GM13977 (cell line): Measurements from ENCODE around the gene KLC1.
"Not testable (repeated sequence)": the region's sequence is repeated elsewhere in the genome, so short reads cannot be mapped to it uniquely, and the experiment has no call there.

Source experiments
- DNase-seq: peaks from one replicate; pipeline ENCODE4 v3.0.0; 2012; ENCODE audit warnings: low spot score
- in situ Hi-C: fragments of 300-500 bp; cut with MboI; formaldehyde crosslinking; loops from one replicate; pipeline ENCODE4 v1.12.0; 2022; ENCODE audit warnings: low sequenced_read_pairs, low pct_unique_long_range_greater_than_20kb, mixed read lengths, inconsistent platforms; ENCODE audit not compliant: unreplicated experiment
- TF ChIP-seq, protein P1 (sequence below): IDR thresholded peaks from 2 replicates; pipeline ENCODE4 v1.5.1; 2012; ENCODE audit warnings: mild to moderate bottlenecking, control low read depth; ENCODE audit not compliant: insufficient read depth; ENCODE audit errors: extremely low read depth, missing control alignments

The KLC1 gene

DNA sequence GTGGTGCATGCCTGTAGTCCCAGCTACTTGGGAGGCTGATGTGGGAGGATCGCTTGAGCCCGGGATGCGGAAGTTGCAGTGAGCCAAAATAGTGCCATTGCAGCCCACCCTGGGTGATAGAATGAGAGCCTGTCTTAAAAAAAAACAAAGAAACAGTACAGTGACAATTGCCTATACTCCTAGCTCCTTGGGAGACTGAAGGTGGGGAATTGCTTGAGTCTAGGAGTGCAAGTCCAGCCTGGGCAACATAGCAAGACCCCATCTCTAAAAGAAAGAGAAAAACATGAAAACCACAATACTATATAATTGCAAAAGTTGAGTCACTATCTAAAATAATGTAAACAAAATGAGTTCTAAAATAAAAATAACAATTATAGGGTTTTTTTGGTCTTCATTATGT lies 20.0 kb downstream of the KLC1 start:
- TF ChIP-seq, protein P1, sequence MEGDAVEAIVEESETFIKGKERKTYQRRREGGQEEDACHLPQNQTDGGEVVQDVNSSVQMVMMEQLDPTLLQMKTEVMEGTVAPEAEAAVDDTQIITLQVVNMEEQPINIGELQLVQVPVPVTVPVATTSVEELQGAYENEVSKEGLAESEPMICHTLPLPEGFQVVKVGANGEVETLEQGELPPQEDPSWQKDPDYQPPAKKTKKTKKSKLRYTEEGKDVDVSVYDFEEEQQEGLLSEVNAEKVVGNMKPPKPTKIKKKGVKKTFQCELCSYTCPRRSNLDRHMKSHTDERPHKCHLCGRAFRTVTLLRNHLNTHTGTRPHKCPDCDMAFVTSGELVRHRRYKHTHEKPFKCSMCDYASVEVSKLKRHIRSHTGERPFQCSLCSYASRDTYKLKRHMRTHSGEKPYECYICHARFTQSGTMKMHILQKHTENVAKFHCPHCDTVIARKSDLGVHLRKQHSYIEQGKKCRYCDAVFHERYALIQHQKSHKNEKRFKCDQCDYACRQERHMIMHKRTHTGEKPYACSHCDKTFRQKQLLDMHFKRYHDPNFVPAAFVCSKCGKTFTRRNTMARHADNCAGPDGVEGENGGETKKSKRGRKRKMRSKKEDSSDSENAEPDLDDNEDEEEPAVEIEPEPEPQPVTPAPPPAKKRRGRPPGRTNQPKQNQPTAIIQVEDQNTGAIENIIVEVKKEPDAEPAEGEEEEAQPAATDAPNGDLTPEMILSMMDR, result no peak

DNA sequence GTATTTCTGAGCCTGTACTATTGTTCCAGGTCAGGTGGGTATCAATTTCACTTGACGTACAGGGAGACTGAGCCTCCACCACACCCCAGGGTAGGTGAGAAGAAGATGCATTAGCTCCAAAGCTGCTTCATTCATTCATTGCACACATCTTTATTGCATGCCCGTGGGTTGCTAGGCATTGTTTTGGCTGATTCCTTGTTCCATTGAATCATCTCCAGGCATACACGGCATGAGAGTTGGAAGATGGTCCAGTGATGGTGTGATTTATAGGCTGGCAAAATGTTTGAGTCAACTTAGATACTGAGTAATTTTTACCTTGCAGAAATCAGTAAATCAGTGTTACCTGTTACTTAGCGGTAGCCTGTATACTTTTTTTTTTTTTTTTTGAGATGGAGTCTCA lies 21.2 kb downstream of the KLC1 start:
- TF ChIP-seq, protein P1, result no peak
- in situ Hi-C loops, result no loop called here
- DNase-seq, result no peak

More for the DNA sequence above, 20.0 kb downstream of the KLC1 start:
- in situ Hi-C loops, result no loop called here
- DNase-seq, result no peak

- in situ Hi-C loops, result no loop called here
- DNase-seq, result no peak
- TF ChIP-seq, protein P1, result no peak
These were observed 22.6 kb downstream of the KLC1 start for GRCh38 chr14:103651585-103651984.

- in situ Hi-C loops, result no loop called here
- DNase-seq, result no peak
- TF ChIP-seq, protein P1, result no peak
These were observed 23.8 kb downstream of the KLC1 start for GRCh38 chr14:103652806-103653205.

- DNase-seq, in situ Hi-C loops: not testable (repeated sequence)
These were observed 24.3 kb downstream of the KLC1 start for GRCh38 chr14:103653336-103653735.

GRCh38 chr14:103653805-103654204 lies 24.8 kb downstream of the KLC1 start:
- TF ChIP-seq, protein P1, result no peak
- in situ Hi-C loops, result no loop called here
- DNase-seq, result no peak

DNA sequence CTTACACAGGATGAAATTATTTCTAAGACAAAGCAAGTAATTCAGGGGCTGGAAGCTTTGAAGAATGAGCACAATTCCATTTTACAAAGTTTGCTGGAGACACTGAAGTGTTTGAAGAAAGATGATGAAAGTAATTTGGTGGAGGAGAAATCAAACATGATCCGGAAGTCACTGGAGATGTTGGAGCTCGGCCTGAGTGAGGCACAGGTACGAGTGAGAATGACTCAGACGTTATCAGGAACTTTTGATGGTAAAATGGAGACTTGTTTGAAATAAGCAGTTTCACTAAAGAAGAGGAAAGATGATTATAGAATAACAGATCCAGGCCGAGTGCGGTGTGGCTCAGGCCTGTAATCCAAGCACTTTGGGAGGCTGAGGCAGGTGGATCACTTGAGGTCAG lies 25.6 kb downstream of the KLC1 start:
- TF ChIP-seq, protein P1, result no peak
- in situ Hi-C loops, result no loop called here
- no peak for DNase-seq
